NB4 (cell line): ENCODE results near the gene KCNQ2.
A peak's percentile ranks its signal among the peaks of the same experiment; 100 is the strongest.

Experiments
- DNase-seq: peaks from one replicate; pipeline ENCODE4 v3.0.0; 2010; ENCODE audit warnings: low read depth
- H3K4me3 ChIP-seq: one replicate; pipeline ENCODE4 v1.5.1; 2011; ENCODE audit warnings: mild to moderate bottlenecking, low read depth, low read length, moderate library complexity
- MAX ChIP-seq: IDR thresholded peaks from 2 replicates; pipeline ENCODE4 v1.6.1; 2011; ENCODE audit warnings: low read depth, low read length
- MYC ChIP-seq: IDR thresholded peaks from 2 replicates; pipeline ENCODE4 v1.6.1; 2011; ENCODE audit warnings: low read depth, low read length
- POLR2A ChIP-seq: IDR thresholded peaks from 2 replicates; pipeline ENCODE4 v1.6.1; 2011; ENCODE audit warnings: mild to moderate bottlenecking; ENCODE audit not compliant: insufficient read length; ENCODE audit errors: extremely low read depth
- TF ChIP-seq, protein P1 (sequence below): IDR thresholded peaks from one replicate; pipeline ENCODE4 v1.5.1; 2012; ENCODE audit warnings: low read depth, low read length

KCNQ2 gene

GRCh38 chr20:63442100-63442493 lies 30.4 kb downstream of the KCNQ2 start:
- H3K4me3 ChIP-seq = no peak overlapping the region
- peak; percentile 66 for DNase-seq
- TF ChIP-seq MAX = peak; percentile 29; the same call in 1 of the 2 replicates
- TF ChIP-seq, protein P1, sequence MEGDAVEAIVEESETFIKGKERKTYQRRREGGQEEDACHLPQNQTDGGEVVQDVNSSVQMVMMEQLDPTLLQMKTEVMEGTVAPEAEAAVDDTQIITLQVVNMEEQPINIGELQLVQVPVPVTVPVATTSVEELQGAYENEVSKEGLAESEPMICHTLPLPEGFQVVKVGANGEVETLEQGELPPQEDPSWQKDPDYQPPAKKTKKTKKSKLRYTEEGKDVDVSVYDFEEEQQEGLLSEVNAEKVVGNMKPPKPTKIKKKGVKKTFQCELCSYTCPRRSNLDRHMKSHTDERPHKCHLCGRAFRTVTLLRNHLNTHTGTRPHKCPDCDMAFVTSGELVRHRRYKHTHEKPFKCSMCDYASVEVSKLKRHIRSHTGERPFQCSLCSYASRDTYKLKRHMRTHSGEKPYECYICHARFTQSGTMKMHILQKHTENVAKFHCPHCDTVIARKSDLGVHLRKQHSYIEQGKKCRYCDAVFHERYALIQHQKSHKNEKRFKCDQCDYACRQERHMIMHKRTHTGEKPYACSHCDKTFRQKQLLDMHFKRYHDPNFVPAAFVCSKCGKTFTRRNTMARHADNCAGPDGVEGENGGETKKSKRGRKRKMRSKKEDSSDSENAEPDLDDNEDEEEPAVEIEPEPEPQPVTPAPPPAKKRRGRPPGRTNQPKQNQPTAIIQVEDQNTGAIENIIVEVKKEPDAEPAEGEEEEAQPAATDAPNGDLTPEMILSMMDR = peak; percentile 36
- TF ChIP-seq POLR2A = no peak
- TF ChIP-seq MYC = 0 out of 2 replicates have a peak, but pooled peaks have one; percentile 11

- peak; percentile 59 for DNase-seq
- TF ChIP-seq, protein P1 = no peak
- TF ChIP-seq POLR2A = no peak
- no peak for TF ChIP-seq MYC
- no peak overlapping the region for H3K4me3 ChIP-seq
Measured at GRCh38 chr20:63441136-63442099, 31.0 kb downstream of the KCNQ2 start.

DNA sequence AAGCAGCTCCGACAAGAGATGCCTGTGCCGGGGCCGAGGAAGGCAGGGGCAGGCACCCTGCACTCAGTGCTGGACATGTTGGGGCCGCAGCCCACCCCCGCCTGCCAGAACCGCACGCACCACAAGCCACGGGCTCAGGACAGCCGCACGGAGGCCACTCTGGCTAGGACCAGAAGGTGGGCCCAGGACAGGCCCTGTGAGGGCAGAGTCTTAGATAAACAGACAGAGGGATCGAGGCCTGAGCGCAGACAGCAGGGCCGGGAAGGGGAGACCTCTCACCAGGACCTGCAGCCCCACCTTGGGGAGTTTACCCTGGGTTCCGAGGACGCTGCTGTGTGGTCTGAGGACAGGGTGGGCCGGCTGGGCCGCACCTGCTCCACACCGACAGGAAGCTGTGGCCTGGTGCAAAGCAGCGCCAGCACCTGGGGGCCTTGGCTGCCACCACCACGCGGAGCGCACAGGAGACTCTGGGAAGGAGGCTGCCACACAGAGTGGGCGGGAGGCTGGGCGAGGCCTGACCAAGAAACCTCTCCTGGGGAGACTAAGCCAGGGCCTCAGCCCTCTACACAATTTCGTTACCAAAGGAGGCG lies 32.0 kb downstream of the KCNQ2 start:
- DNase-seq = no peak
- TF ChIP-seq MAX = no peak
- TF ChIP-seq, protein P1 = no peak
- TF ChIP-seq POLR2A = no peak
- TF ChIP-seq MYC = no peak
- H3K4me3 ChIP-seq = no peak overlapping the region

DNA sequence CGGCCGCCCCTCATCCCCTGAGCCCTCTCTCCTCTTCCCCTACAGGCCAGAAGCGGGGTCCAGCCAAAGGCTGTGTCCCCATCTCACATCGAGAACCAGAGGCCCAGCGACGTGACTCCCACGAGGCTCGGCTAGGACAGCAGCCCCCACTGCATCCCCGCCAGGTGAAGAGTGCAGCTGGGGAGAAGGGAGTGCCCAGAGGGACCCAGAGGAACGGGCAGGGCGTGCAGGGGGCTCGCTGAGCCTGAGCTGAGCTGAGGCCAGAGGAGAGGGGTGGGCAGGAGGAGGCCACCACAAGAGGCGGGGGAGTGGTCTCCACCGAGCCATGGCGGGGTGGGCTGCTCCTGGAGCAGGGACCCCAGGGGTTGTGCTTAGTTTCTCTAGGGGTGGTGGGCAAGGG lies 32.6 kb downstream of the KCNQ2 start:
- DNase-seq = no peak
- TF ChIP-seq POLR2A = no peak
- TF ChIP-seq MYC = no peak
- TF ChIP-seq MAX = no peak
- TF ChIP-seq, protein P1 = no peak
- no peak overlapping the region for H3K4me3 ChIP-seq

- TF ChIP-seq MAX = no peak
- TF ChIP-seq MYC = no peak
- TF ChIP-seq, protein P1 = no peak
- no peak for TF ChIP-seq POLR2A
- no peak for DNase-seq
- H3K4me3 ChIP-seq = no peak overlapping the region
Measured at GRCh38 chr20:63438121-63438520, 34.3 kb downstream of the KCNQ2 start.
